Measurements from ENCODE around the gene ZPBP.
"Not testable (repeated sequence)": the region's sequence is repeated elsewhere in the genome, so short reads cannot be mapped to it uniquely, and the experiment has no call there.

The ZPBP gene

GRCh38 chr7:50092579-50093491, at the start of gene ZPBP:
Gene ZPBP, minus strand, starts transcription at chr7:50093246. Its CDS starts 52 bp downstream, at chr7:50093194.
- peak; percentile 8 for DNase-seq

- DNase-seq: peak; percentile 2
Measured at GRCh38 chr7:50142425-50143017, 49.5 kb upstream of the ZPBP start.

DNA sequence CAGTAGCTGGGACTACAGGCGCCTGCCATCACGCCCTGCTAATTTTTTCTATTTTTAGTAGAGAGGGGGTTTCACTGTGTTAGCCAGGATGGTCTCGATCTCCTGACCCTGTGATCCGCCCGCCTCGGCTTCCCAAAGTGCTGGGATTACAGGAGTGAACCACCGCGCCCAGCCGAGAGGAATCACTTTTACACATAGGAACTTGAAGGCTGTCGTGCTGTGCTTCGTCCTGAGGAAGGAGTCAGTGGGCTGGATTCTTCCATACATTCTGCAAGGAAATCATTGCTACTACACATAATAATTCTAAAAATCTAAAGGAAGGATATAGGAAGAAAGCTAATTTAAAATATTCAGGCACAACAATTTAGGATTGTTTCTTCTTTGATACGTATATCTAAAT, 48.8 kb upstream of the ZPBP start:
- no peak for DNase-seq

DNA sequence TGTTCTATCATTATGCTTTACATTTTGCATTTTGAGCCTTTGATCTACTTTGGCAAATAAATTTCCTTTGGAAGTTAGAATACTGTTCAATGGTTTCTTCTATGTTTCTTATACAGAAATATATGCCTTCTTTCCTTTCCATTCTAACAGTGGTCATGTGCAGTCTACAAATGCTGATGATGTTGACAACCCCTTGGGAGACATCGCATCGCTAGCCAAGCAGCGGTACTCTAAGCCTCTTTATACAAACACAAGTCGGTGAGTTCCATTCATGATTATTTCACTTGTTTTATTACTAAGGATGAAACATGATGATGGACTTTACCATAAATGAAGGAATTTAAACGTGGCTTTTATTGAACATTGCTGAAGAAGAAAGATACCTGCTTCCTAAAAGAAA, 48.1 kb upstream of the ZPBP start:
- no peak for DNase-seq

DNA sequence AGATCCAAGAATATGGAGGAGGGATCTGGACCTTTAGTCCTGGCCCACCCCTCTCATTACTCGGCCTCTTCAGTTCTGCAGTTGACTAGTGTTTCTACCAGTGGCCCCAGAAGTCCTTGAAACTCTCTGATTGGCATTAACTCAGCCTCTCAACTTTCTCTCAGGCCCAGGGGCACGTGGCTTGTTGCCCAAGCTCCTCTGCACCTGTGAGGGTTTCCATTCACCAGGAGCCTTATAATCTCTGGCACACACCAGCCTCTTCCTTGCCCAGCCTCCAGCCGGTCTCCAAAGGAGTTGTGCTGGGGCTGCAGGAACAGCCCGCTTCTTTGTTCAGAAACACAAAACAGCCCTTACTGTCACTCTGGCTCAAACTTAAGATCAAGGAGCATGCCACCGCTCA, 47.6 kb upstream of the ZPBP start:
- no peak for DNase-seq

GRCh38 chr7:50138101-50138500, 45.1 kb upstream of the ZPBP start:
- DNase-seq: no peak

DNA sequence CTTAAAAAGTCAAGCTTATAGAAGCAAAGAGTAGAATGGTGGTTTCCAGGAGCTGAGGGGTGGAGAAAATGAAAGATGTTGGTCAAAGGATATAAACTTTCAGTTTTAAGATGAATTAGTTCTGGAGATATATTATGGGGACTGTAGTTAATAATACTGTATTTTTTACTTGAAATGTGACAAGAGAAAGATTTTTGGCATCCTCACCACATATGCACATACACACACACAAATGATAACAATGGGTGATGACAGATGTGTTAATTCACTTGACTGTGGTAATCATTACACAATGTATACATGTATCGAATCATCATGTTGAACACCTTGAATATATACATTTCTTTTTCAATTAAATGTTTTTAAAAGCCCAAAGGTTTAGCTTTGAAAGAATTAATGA, 32.7 kb upstream of the ZPBP start:
- no peak for DNase-seq

- DNase-seq: no peak
Measured at GRCh38 chr7:50121286-50121685, 28.2 kb upstream of the ZPBP start.

DNA sequence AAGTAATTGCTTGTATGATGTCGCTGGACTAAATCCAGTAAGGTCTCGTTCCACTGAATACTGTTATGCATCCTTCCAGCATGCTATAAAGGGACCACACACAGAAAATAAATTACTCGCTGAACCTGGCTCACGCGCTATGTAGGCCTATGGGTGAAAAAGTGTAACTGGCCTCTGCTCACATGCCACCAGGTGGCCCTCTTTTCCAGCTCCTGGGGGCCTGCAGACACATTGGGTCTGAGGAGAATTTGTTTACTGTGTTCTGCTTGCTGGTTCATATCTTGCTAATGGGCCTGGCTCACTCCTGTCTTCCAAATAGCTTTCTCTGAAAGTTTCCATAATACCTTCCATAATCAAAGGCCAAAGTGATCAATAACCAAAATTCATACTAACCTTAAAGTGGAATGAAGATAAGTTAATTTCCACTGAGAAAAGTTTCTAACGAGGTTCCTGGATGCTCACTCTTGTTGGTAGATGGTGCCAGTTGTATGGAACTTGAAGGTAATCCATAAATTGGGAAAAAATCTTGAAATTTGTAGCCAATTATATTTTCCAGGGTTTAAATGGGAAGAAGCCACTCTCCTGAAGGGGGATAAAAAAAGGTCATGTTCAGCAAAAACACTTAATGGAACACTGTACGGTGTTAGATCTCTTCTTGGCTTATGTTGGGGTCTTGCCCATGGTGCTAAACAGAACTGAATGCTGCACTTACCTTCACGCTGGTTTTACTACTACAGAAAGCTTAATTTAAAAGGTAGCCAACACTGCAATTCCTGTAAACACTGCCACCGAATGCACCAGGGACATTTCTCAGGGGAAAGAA, 27.0 kb upstream of the ZPBP start:
- DNase-seq: no peak

DNA sequence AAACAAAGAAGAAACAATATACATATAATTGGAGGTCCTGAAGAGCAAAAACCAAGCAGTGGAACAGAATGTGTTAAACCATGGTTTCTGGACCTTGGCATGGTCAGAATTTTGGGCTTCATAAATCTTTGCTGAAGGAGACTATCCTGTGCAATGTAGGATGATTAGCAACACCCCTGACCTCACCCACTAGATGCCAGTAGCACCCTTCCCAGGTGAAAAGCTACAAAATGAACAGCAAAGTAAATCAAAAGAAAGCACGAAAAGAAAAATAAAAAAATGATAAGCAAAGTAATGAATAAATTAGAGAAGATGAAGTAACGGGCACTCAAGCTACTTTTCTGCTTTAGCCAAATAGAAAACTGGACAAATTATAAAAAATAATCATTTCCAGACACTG, 19.2 kb upstream of the ZPBP start:
- DNase-seq: no peak

GRCh38 chr7:50101873-50102272, 8.8 kb upstream of the ZPBP start:
- DNase-seq: no peak

DNA sequence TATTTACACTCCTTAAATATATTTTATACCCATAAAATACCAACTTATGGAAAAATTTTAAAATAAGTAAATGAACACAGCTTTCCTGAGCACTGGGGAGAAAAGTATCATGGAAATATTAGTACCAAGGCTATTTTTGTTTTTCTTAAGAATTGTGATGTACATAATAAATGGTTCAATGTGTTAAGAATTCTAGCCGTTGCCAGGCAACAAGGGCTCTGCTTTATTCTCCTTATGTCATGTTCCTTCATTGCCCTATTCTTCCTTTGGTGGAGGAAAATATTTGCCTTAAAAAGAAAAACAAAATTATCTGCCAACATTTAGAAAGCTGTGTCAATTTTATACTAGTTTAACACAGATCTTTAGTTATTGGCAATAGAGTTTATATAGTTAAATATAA, 2.6 kb upstream of the ZPBP start:
- DNase-seq: no peak

GRCh38 chr7:50088463-50089129, 4.5 kb downstream of the ZPBP start:
- DNase-seq: no peak

DNA sequence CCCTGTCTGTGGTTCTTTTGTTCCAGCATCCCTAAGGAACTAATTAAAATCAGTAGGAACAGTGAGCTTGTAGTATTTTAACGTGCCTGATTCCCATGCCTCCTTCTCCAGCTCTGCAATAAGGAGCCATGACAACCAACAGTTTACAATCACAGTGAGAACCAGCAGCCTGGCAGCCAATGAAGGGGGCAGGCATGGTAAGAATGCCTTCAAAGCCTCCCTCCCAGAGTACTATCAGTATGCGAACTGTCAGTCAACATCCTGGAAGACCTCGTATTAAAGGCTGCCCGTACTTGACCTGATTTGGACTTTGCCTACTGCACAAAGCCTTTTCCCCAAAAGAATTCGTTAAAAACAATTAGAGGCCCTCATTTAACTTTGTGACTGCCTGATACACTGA, 7.7 kb downstream of the ZPBP start:
- DNase-seq: no peak

- DNase-seq: no peak
Measured at GRCh38 chr7:50073093-50073492, 20.0 kb downstream of the ZPBP start.

GRCh38 chr7:50069613-50070012, 23.4 kb downstream of the ZPBP start:
- no peak for DNase-seq

GRCh38 chr7:50068850-50069551, 24.0 kb downstream of the ZPBP start:
- no peak for DNase-seq

GRCh38 chr7:50068026-50068425, 25.0 kb downstream of the ZPBP start:
- DNase-seq: no peak

DNA sequence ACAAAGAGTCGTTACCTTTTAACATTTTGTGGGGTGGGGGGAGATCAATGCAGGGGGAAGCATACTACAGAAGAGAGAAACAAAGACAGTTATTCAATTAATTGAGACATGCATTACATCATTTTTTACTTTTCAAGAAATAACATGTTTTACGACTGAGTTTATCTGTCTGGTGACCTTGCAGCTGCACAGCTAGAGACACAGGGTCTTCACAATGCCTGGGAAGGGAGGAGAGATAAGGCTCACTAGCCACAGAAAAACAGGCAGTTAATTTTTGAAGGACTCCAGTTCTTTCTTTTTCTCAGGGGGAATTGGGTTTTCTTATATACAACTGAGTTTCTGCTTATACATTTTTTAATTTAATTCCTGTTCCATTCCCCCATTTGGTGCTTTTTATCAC, 30.1 kb downstream of the ZPBP start:
- no peak for DNase-seq

- no peak for DNase-seq
Measured at GRCh38 chr7:50056131-50056530, 36.9 kb downstream of the ZPBP start.

- DNase-seq: no peak
Measured at GRCh38 chr7:50047716-50048115, 45.3 kb downstream of the ZPBP start.

DNA sequence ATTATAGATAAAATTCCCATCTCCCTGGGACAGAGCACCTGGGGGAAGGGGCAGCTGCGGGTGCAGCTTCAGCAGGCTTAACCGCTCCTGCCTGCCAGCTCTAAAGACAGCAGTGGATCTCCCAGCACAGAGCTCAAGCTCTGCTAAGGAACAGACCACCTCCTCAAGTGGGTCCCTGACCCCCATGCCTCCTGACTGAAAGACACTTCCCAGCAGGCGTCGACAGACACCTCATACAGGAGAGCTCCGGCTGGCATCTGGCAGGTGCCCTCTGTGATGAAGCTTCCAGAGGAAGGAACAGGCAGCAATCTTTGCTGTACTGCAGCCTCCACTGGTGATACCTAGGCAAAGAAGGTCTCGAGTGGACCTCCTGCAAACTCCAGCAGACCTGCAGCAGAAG, 51.9 kb downstream of the ZPBP start:
- not testable (repeated sequence) for DNase-seq

All from HCEC 1CT (cell line).